Measurements from ENCODE around the gene ADAMTS3. TPM values are rescaled to one million over a fixed set of nuclear protein-coding genes. Genes with fewer than 3 reads are reported as not detected.

ADAMTS3 gene
- total and polyA plus RNA-seq, 2 donors (not counting 3 experiments of a cell fraction or from before 2014, with no cell fraction given): 0.37 to 1.3 TPM

- Histone ChIP-seq H3K9ac (replicated peaks; ENCODE audit: extremely low read depth, insufficient read depth, low read length) (no peak overlapping the region), H3K36me3 (ENCODE audit: control insufficient read depth in 2 of 2, extremely low read depth in 1 of 2, insufficient read depth in 2 of 2, low read length in 2 of 2) (no peaks in the 10 kb centered on the region), H3K4me1 (ENCODE audit: control insufficient read depth, extremely low read depth, insufficient read depth, low read length) (no peaks in the 10 kb centered on the region), H2AFZ (ENCODE audit: low read depth, low read length) (no peak overlapping the region), H3K27ac (ENCODE audit: insufficient read depth, low read depth, low read length) (no peak overlapping the region), H3K4me3 (replicated peaks in 1 of 3; ENCODE audit: insufficient read depth in 1 of 3, low read depth in 1 of 3, low read length in 3 of 3) (no peak overlapping the region), H3K4me2 (ENCODE audit: insufficient read depth, low read length) (no peak overlapping the region), H3K9me3 (replicated peaks; ENCODE audit: control insufficient read depth, insufficient read depth, low read length) (no peaks in the 10 kb centered on the region), H4K20me1 (replicated peaks; ENCODE audit: control insufficient read depth, extremely low read depth, insufficient read depth, low read length) (no peaks in the 10 kb centered on the region), H3K27me3 (ENCODE audit: control insufficient read depth in 2 of 2, insufficient read depth in 2 of 2, low read length in 2 of 2) (no peaks in the 10 kb centered on the region), H3K79me2 (ENCODE audit: control insufficient read depth, insufficient read depth, low read length) (no peaks in the 10 kb centered on the region), H3K9me1 (replicated peaks; ENCODE audit: control insufficient read depth, extremely low read depth, insufficient read depth, low read length) (no peaks in the 10 kb centered on the region)
- POLR2A ChIA-PET: no interaction called here
- intact Hi-C loops (cut with micrococcal nuclease) (no loop called here), dilution Hi-C loops (cut with MboI; ENCODE audit: extremely low pct_ligation_motif_present, low sequenced_read_pairs) (no loop called here)
- CTCF ChIA-PET: interaction anchor here (0.9 to 1.9 kb wide), 2 partner anchors 10 to 82 kb away, joined by 3 to 5 read pairs; no protein-coding TSS in a partner anchor
- TF ChIP-seq MAX (IDR thresholded peaks at IDR 0.05; ENCODE audit: insufficient read depth, insufficient read length) (no peak), JUN (IDR thresholded peaks at IDR 0.05; ENCODE audit: borderline replicate concordance, insufficient read depth, insufficient read length, low read depth) (no peak), CTCF (IDR thresholded peaks at IDR 0.05; ENCODE audit: extremely low read depth in 1 of 2, insufficient read depth in 1 of 2, low read depth in 1 of 2, low read length in 2 of 2) (no peak), GATA2 (IDR thresholded peaks at IDR 0.05; ENCODE audit: insufficient read depth, insufficient read length, low read depth, low read length) (no peak), FOS (IDR thresholded peaks at IDR 0.05; ENCODE audit: borderline replicate concordance, insufficient read depth, low read length) (no peak), POLR2A (IDR thresholded peaks at IDR 0.05; ENCODE audit: low read depth, low read length) (no peak), POLR2AphosphoS5 (IDR thresholded peaks at IDR 0.05; ENCODE audit: insufficient read depth, low read depth, low read length) (no peak), EZH2 (IDR thresholded peaks at IDR 0.05; ENCODE audit: borderline replicate concordance, low read depth, low read length, severe bottlenecking) (no peak), MYC (IDR thresholded peaks at IDR 0.05; ENCODE audit: low read depth, low read length) (no peak)
- BruUV-seq (replicated peaks): no TSS peak
- no peak for DNase-seq (ENCODE audit: low read depth, low spot score)
- FAIRE-seq: no peak
Measured at GRCh38 chr4:72408568-72408967, 160.5 kb downstream of the ADAMTS3 start.
